Heart left ventricle (tissue), 16 donors: Measurements from ENCODE around the gene SRCIN1. TPM values are rescaled to one million over a fixed set of nuclear protein-coding genes. Genes with fewer than 3 reads are reported as not detected.

Experiments
- ATAC-seq, 4 donors: fragments of 200-7000 bp; cut with Tn5 transposase; one replicate each; pipeline ENCODE4 v1.9.1; 2020 to 2022; ENCODE audit warnings: moderate library complexity in 4 of 4, mild to moderate bottlenecking in 3 of 4, moderate number of reproducible peaks in 1 of 4
- DNase-seq, 5 donors: peaks; one replicate each; pipeline ENCODE4 v3.0.0-alpha.2; 2020
- H3K27ac ChIP-seq, 12 donors: fragments of 200-600 bp; sonication (generic) in 4 of 12; one replicate each; pipeline versions ENCODE4 v1.5.0 to v1.8.0; 2016 to 2022; ENCODE audit warnings: mild to moderate bottlenecking in 2 of 12
- H3K27me3 ChIP-seq, 9 donors: fragments of 200-600 bp; sonication (generic) in 2 of 9; one replicate each; pipeline versions ENCODE4 v1.5.1 to v1.8.0; 2016 to 2022; ENCODE audit warnings: mild to moderate bottlenecking in 3 of 9
- H3K36me3 ChIP-seq, 9 donors: fragments of 200-600 bp; sonication (generic) in 2 of 9; one replicate each; pipeline versions ENCODE4 v1.5.0 to v1.8.0; 2018 to 2022; ENCODE audit warnings: mild to moderate bottlenecking in 2 of 9
- H3K4me1 ChIP-seq, 12 donors: fragments of 200-600 bp; sonication (generic) in 4 of 12; one replicate each; pipeline versions ENCODE4 v1.5.0 to v1.8.0; 2016 to 2022; ENCODE audit warnings: mild to moderate bottlenecking in 3 of 12
- H3K4me3 ChIP-seq, 12 donors: fragments of 200-600 bp; sonication (generic) in 4 of 12; one replicate each; pipeline versions ENCODE4 v1.5.0 to v1.8.0; 2017 to 2022; ENCODE audit warnings: mild to moderate bottlenecking in 9 of 12, moderate library complexity in 4 of 12
- H3K9me3 ChIP-seq, 12 donors: fragments of 200-600 bp; sonication (generic) in 4 of 12; one replicate each; pipeline versions ENCODE4 v1.5.0 to v1.8.0; 2016 to 2022; ENCODE audit warnings: mild to moderate bottlenecking in 1 of 12
- CTCF ChIP-seq, 12 donors: fragments of 200-600 bp; sonication (generic) in 4 of 12; IDR thresholded peaks; one replicate each; pipeline versions ENCODE4 v1.5.0 to v1.8.0; 2018 to 2022; ENCODE audit warnings: antibody characterized with exemption in 12 of 12, mild to moderate bottlenecking in 5 of 12
- POLR2A ChIP-seq, 2 donors: fragments of 450-650 bp; IDR thresholded peaks; one replicate each; pipeline ENCODE4 v1.6.1; 2017; ENCODE audit warnings: antibody characterized with exemption in 2 of 2, mild to moderate bottlenecking in 2 of 2, moderate library complexity in 2 of 2
- WGBS, 4 donors: extraction: QIAGEN DNeasy Blood & Tissue Kit in 2 of 4; methylation state at CpG; one replicate each; pipeline versions ENCODE4 v1.1.5 to v1.1.7; 2013 to 2018; 5-methylcytosine and 5-hydroxymethylcytosine counted together
- intact Hi-C, 10 donors: fragments of 100-400 bp; cut with DNase I; formaldehyde crosslinking; loops; one replicate each; pipeline versions ENCODE4 v1.11.1 to v1.14.2; 2022
- polyA plus RNA-seq, 2 donors: library from polyadenylated mRNA; stranded (reverse); fragments of 200-250 nt; gene quantifications; one replicate each; pipeline ENCODE4 v1.2.3, GENCODE V29; 2013
- total RNA-seq, 9 donors: library from RNA; depleted of rRNA in 2 of 9; stranded (reverse); fragments of >200 nt in 2 of 9; fragmentation: NEBNext Ultra II Directional in 3 of 9; extraction: Animal tissue kit (Norgen Biotek cat#: 25700) in 3 of 9; gene quantifications; one replicate each; pipeline versions ENCODE4 v1.1.0 to v1.2.4, GENCODE V29; 2016 to 2023
- donor health status: ischemic (EF 13 %, LVEDD 7.1; RV severe dilation, severe dysfunction).
- donor health status: healthy with polysubstance abuse.
- donor health status: DM: no; HTN: yes; CAD: no.
- donor health status: DM: no; HTN: no; CAD: no.
- donor health status: ischemic (EF 25% LVEDD 6.9; RV normal size, moderate dysfunction).
- donor health status: ischemic (EF 25% LVEDD 5.7; RV mildly dilated, moderate dysfunction).
- donor health status: healthy.
- donor health status: DM: yes; HTN: yes; CAD: no.
- donor health status: ischemic (EF 35%, LVEDD 5.7; RV mildly dilated, moderate dysfunction).
- donor health status: nonischemic (EF 11% LVEDD 7.7; RV severe dilation, severe dysfunction).
- donor health status: DM: yes; HTN: yes; CAD: no.
- donor health status: PGD.
- donor health status: ischemic (EF 29% LVEDD 5.4; RV normal size, mild dysfunction).
- donor health status: nonischemic (EF 23%, LVEDD 6.1; RV moderate dilation, normal function).

SRCIN1 gene
- total and polyA plus RNA-seq, 11 donors, result 0.19 to 1.7 (median 0.95) TPM

DNA sequence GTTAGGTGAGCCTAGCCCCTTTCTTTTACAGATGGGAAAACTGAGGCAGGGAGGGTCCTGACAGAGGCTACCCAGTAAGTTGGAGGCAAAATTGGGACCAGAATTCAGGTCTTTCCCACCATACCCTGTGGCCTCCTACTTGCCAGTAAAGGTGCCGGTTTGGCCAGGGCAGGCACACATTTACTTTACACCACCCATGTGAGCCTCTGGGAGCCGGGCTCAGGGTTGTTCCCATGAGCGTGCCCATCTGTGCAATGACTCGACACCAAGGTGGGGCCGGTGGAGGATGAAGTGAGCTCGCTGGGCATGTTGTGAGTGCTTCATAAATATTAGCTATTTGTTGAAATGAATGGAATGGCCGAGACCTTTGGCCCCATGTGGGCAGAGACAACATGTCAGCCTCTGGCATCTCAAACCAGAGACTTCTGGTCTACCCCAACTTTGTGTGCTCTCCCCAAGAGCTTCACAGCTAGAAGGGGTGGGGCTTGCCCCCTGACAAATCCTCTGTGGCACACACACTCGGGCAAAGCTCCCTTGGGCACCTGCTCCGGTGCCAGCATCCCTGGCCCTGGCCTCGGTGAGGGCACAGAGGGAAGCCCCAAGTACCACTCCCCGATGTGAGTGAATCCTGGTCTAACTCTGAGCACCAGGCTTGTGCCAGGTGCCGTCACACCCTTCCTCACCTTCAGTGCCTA lies 60.1 kb downstream of the SRCIN1 start:
- no peak overlapping the region for H3K4me3 ChIP-seq
- ATAC-seq, result no peak
- no peak overlapping the region for H3K27ac ChIP-seq
- intact Hi-C loops, result loop anchor here in 1 of 10 donors (10.0 kb wide), 1 partner anchor 49 kb away; no protein-coding TSS in a partner anchor
- 86 to 94% (median 87%) methylated on average over 12 of the region's 12 CpGs for WGBS, 4 donors
- H3K9me3 ChIP-seq, result no peaks in the 10 kb centered on the region
- no peak for DNase-seq
- peaks cover 0 to 31% (median 0%) of the 10 kb centered on the region in 9 donors for H3K27me3 ChIP-seq
- H3K4me1 ChIP-seq, result peaks cover 0 to 6% (median 0%) of the 10 kb centered on the region in 12 donors
- no peak for TF ChIP-seq POLR2A (IDR thresholded peaks at IDR 0.05)
- H3K36me3 ChIP-seq, result no peaks in the 10 kb centered on the region

GRCh38 chr17:38544839-38545209 lies 60.9 kb downstream of the SRCIN1 start:
- Histone ChIP-seq H3K36me3 (no peaks in the 10 kb centered on the region), H3K4me3 (no peak overlapping the region), H3K27me3 (peaks cover 0 to 31% (median 0%) of the 10 kb centered on the region in 9 donors), H3K4me1 (peaks cover 0 to 5% (median 0%) of the 10 kb centered on the region in 12 donors), H3K9me3 (no peaks in the 10 kb centered on the region), H3K27ac (no peak overlapping the region)
- 78 to 86% (median 85%) methylated on average over 7 of the region's 7 CpGs for WGBS, 4 donors
- DNase-seq, result no peak
- ATAC-seq, result no peak
- TF ChIP-seq POLR2A (IDR thresholded peaks at IDR 0.05) (no peak), CTCF (IDR thresholded peaks at IDR 0.05) (no peak)
- intact Hi-C loops, result loop anchor here in 1 of 10 donors (10.0 kb wide), 1 partner anchor 50 kb away; no protein-coding TSS in a partner anchor

GRCh38 chr17:38544175-38544838 lies 61.4 kb downstream of the SRCIN1 start:
- DNase-seq (peak in 1 of 5 donors; percentile 16), ATAC-seq (no peak)
- intact Hi-C loops, result loop anchor here in 1 of 10 donors (10.0 kb wide), 1 partner anchor 50 kb away; no protein-coding TSS in a partner anchor
- peaks cover 0 to 33% (median 0%) of the 10 kb centered on the region in 9 donors for H3K27me3 ChIP-seq
- no peaks in the 10 kb centered on the region for H3K9me3 ChIP-seq
- WGBS, 4 donors, result 66 to 81% (median 72%) methylated on average over 8 to 10 of the region's 10 CpGs
- no peak for TF ChIP-seq POLR2A (IDR thresholded peaks at IDR 0.05)
- no peak for TF ChIP-seq CTCF (IDR thresholded peaks at IDR 0.05)
- no peaks in the 10 kb centered on the region for H3K36me3 ChIP-seq
- no peak overlapping the region for H3K4me3 ChIP-seq
- H3K4me1 ChIP-seq, result no peaks in the 10 kb centered on the region
- H3K27ac ChIP-seq, result no peak overlapping the region

DNA sequence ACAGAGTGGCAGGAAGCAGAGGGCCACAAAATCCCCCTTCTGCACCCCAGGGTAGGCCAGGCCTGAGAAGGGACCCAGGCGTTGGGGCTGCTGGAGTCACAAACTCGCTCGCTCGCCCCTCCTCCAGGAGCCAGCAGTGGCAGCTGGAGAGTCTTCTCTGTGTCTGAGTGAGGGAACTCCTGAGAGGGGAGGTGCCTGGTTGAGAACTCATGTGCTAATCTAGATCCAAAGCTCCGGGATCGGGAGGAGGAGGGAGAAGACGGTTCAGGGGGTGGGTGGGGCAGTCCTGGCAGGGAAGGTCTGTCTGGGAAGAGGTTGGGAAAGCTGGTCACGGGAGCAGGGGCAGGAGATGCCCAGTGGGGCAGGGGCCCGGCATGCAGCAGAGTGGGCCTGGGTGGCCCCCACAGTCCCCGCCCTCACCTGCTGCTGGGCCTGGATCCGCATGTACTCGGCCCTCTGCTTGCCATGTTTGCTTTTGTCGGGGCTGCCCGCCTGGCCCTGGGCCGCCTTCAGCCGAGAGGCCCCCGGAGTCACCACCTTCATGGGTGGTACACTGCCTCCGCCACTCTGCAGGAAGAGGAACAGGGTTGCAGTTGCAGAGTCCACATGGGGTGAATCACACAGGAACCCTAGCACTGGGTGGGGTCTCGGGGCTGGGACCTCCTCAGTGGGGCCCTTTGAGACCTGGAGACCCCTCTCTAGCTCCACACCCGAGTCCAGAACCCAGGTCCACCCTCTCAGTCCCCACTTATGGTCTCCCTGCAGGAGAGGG lies 62.2 kb downstream of the SRCIN1 start:
- DNase-seq, result peak in 1 of 5 donors; percentile 10
- intact Hi-C loops, result loop anchor here in 1 of 10 donors (10.0 kb wide), 1 partner anchor 51 kb away; no protein-coding TSS in a partner anchor
- ATAC-seq, result no peak
- Histone ChIP-seq H3K27me3 (peaks cover 0 to 37% (median 0%) of the 10 kb centered on the region in 9 donors), H3K4me1 (no peaks in the 10 kb centered on the region), H3K27ac (no peak overlapping the region), H3K4me3 (no peak overlapping the region), H3K36me3 (no peaks in the 10 kb centered on the region), H3K9me3 (no peaks in the 10 kb centered on the region)
- TF ChIP-seq POLR2A (IDR thresholded peaks at IDR 0.05), result no peak
- TF ChIP-seq CTCF (IDR thresholded peaks at IDR 0.05), result no peak
- WGBS, 4 donors, result 74 to 78% (median 76%) methylated on average over 17 to 20 of the region's 20 CpGs
